Measurements from ENCODE around the gene FANK1.
"Not testable (repeated sequence)": the region's sequence is repeated elsewhere in the genome, so short reads cannot be mapped to it uniquely, and the experiment has no call there.

DNA sequence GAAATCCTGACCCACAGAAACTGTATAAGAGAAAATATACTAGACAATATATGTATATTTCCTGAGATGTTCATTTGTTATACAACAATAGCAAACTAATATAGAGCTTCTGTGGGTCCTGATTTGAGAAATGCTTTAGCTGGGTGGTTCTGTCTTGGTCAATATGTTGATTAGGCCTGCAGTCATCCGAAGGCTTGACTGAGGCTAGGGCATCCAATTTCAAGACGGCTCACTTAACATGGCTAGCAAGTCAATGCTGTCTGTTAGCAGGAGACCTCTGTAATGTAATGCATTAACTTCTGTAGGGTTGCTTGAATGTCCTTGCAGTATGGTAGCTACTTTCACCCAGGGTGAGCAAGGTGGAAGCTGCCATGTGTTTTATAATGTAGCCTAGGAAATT lies 12.4 kb downstream of the FANK1 start:
- TF ChIP-seq, protein P1, sequence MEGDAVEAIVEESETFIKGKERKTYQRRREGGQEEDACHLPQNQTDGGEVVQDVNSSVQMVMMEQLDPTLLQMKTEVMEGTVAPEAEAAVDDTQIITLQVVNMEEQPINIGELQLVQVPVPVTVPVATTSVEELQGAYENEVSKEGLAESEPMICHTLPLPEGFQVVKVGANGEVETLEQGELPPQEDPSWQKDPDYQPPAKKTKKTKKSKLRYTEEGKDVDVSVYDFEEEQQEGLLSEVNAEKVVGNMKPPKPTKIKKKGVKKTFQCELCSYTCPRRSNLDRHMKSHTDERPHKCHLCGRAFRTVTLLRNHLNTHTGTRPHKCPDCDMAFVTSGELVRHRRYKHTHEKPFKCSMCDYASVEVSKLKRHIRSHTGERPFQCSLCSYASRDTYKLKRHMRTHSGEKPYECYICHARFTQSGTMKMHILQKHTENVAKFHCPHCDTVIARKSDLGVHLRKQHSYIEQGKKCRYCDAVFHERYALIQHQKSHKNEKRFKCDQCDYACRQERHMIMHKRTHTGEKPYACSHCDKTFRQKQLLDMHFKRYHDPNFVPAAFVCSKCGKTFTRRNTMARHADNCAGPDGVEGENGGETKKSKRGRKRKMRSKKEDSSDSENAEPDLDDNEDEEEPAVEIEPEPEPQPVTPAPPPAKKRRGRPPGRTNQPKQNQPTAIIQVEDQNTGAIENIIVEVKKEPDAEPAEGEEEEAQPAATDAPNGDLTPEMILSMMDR (conservative IDR thresholded peaks at IDR 0.05; ENCODE audit: low read depth, low read length): not testable (repeated sequence)
- TF ChIP-seq EZH2 (IDR thresholded peaks at IDR 0.05; ENCODE audit: borderline replicate concordance, low read depth, low read length, poor library complexity, severe bottlenecking): not testable (repeated sequence)
